Endometrial microvascular endothelial cells (primary cell): ENCODE results near the gene TEAD3. TPM values are rescaled to one million over a fixed set of nuclear protein-coding genes. Genes with fewer than 3 reads are reported as not detected.

Experiments
- in situ Hi-C: cut with HindIII; loops from 2 replicates; pipeline ENCODE4 v1.10.0; 2017; ENCODE audit warnings: low sequenced_read_pairs, low pct_unique_long_range_greater_than_20kb; ENCODE audit errors: inconsistent ontology term
- total RNA-seq: library from RNA; depleted of rRNA; stranded (reverse); fragments of >200 nt; gene quantifications from one replicate; pipeline ENCODE4 v1.2.3, GENCODE V29; 2015; ENCODE audit errors: inconsistent ontology term

TEAD3 gene
- total RNA-seq, 1 donor from 2014 or later = 1.2 TPM

GRCh38 chr6:35438378-35439065 is 58.4 kb downstream of the TEAD3 start:
- in situ Hi-C loops = loop anchor here (25.0 kb wide), 1 partner anchor 101 kb away; the partner anchor contains the start of gene PPARD

DNA sequence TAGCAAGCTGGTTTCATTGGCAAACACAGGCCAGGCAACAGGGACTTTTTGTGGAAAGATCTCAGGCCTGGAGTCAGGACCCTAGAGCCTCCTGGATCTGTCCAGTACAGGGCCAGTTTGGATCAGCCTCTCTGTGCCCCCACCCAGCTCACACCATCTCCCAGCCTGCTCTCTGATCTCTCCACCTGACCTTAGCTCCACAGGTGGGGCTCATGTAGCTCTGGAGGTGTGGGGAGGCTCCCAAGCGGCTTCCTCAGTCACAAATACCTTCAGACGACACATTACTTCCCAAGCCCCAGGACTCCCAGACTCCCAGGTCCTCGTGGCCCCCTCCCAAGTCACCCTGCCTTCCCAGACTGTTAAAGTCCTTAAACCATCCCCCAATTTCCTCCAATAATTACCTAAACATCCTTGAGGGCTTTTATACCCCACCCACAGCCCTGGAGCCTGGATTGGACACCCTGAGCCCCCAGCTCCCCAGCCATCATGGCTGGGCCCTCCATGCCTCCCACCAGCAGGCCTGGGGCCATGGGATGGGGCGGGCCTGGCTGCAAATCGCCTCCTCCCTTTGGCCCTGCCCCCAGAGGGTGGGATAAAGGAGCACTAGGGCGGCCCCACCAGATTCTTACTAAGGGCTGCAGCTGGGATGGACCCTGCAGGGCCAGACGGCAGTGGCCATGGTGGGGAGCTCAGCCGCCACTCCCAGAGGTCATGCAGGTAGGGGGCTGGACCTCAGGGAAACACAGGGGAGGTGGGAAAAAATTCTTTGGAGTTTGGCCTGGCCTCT is 60.6 kb downstream of the TEAD3 start:
- in situ Hi-C loops = loop anchor here (25.0 kb wide), 1 partner anchor 99 kb away; the partner anchor contains the start of gene PPARD

DNA sequence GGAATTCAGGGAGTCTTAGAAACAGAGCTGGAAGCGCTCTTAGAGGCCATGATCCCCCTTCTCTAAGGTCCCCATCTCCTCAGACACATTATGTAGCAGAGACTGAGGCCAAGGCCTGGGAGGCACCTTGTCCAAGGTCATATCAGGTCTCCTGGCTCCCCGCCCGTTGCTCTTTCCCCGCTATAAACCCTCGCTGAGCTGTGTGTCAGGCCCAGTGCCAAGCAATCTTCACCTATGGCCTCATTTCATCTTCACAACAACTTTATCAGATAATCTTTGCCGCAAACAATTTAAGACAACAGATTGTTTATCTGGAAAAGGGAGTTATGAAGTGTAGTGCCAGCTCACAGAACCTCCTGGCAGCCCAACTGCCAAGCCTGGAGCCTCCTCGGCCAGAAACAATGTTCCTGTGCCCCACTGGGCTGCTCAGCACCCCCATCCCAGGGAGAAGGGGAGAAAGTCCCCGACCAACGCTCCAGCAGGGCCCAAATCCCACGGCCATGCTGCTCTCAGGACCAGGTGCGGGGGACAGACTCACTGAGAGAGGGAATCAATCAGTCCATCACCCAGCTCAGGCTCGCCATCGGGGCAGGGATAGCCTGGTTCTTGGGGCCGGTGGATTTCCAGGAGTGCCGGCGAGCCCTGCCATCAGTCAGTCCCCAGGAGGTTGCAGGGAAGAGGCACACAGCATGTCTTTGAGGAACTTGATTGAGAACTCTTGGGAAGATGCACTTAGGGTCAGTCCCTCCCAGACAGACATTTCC is 61.6 kb downstream of the TEAD3 start:
- in situ Hi-C loops = loop anchor here (25.0 kb wide), 1 partner anchor 98 kb away; the partner anchor contains the start of gene PPARD

- in situ Hi-C loops = loop anchor here (25.0 kb wide), 1 partner anchor 95 kb away; the partner anchor contains the start of gene PPARD
Measured at GRCh38 chr6:35432702-35433101, 64.2 kb downstream of the TEAD3 start.

- in situ Hi-C loops = loop anchor here (25.0 kb wide), 1 partner anchor 95 kb away; the partner anchor contains the start of gene PPARD
Measured at GRCh38 chr6:35432291-35432690, 64.6 kb downstream of the TEAD3 start.

GRCh38 chr6:35429463-35429862 is 67.4 kb downstream of the TEAD3 start:
- in situ Hi-C loops = loop anchor here (25.0 kb wide), 1 partner anchor 92 kb away; the partner anchor contains the start of gene PPARD

DNA sequence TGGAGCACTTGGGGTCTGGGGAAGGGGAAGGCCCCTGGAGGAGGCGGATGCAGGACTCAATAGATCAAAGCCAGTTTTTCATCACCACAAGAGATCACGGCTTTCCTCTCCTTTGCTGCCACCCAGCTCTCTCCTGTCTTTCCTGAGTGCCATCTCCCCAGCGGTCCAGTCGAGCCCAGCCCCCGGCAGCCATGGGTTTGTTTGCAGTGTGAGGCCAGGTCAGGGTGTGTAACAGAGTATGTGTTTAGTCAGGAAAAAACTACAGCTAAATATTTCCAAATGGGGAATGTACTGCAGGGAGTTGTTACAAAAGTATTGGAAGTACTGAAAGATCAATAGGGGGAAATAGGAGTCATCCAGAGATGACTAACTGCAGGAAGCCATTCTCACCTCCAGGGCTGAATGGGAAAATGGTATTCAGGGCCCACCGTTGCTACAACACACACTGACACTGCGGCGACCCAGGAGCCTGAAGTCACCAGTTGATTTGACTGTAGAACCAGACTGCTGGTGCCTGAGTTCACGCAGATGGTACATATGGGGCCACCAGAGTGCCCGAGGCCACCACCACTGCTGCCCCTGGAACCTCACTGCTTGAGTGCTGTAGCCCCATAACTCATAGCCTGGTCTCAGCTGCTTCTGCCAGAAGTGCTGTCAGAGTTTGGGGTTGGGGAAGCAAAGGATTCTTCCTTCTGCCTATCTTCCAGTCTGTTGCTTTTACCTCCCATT is 68.3 kb downstream of the TEAD3 start:
- in situ Hi-C loops = loop anchor here (25.0 kb wide), 1 partner anchor 91 kb away; the partner anchor contains the start of gene PPARD

DNA sequence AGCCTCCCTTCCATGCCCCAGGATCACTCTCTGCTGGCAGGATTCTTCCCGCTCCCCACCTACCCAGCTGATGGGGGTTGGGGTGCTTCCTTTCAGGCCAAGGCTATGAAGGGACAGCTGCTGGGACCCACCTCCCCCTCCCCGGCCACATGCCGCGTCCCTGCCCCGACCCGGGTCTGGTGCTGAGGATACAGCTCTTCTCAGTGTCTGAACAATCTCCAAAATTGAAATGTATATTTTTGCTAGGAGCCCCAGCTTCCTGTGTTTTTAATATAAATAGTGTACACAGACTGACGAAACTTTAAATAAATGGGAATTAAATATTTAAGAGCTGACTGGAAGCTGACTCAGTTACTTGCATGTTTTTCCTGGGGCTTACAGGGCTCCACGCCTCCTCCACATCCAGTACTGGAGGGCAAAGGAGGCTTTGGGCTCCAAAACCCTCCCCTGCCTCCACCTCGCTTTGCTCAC is 69.0 kb downstream of the TEAD3 start:
- in situ Hi-C loops = loop anchor here (25.0 kb wide), 1 partner anchor 91 kb away; the partner anchor contains the start of gene PPARD

- in situ Hi-C loops = loop anchor here (25.0 kb wide), 1 partner anchor 90 kb away; the partner anchor contains the start of gene PPARD
Measured at GRCh38 chr6:35427435-35427834, 69.4 kb downstream of the TEAD3 start.

DNA sequence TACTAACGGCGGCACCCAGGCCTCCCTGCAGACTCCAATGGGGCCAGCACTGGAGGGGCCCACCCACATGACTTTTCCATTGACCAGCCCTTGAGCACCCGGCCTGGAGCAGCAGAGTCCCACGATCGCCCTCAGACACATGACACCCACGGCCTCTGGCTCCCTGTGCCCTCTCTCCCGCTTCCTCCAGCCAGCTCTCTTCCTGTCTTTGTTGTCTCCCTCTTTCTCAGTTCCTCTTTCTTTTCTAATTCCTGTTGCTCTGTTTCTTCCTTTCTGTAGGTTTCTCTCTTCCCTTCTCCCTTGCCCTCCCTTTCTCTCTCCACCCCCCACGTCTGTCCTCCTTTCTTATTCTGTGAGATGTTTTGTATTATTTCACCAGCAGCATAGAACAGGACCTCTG is 70.8 kb downstream of the TEAD3 start:
- in situ Hi-C loops = loop anchor here (25.0 kb wide), 1 partner anchor 89 kb away; the partner anchor contains the start of gene PPARD

GRCh38 chr6:35425284-35425683 is 71.6 kb downstream of the TEAD3 start:
- in situ Hi-C loops = loop anchor here (25.0 kb wide), 1 partner anchor 88 kb away; the partner anchor contains the start of gene PPARD

Other genes with a start within 250 kb of the TEAD3 start
- 18.6 TPM for gene ZNF76, start 237.3 kb downstream of the TEAD3 start, total RNA-seq
- gene DEF6, start 199.3 kb downstream of the TEAD3 start, total RNA-seq = 1.6 TPM
- gene PPARD, start 154.5 kb downstream of the TEAD3 start, total RNA-seq = 9.1 TPM
- gene FANCE, start 44.7 kb downstream of the TEAD3 start, total RNA-seq = 10.6 TPM
- gene RPL10A, start 28.7 kb downstream of the TEAD3 start, total RNA-seq = 1,136 TPM
- gene TULP1, start 15.8 kb upstream of the TEAD3 start, total RNA-seq = not detected
- gene FKBP5, start 191.8 kb upstream of the TEAD3 start, total RNA-seq = 67.3 TPM
- 0.93 TPM for gene ARMC12, start 240.0 kb upstream of the TEAD3 start, total RNA-seq